WTC11 (cell line): ENCODE measurements around the gene LRRC1. TPM values are rescaled to one million over a fixed set of nuclear protein-coding genes. Genes with fewer than 3 reads are reported as not detected.

Source experiments
- ATAC-seq: fragments of 200-7000 bp; cut with Tn5 transposase; 2 replicates; pipeline ENCODE4 v1.10.0; 2021; ENCODE audit warnings: mild to moderate bottlenecking, moderate library complexity
- CTCF ChIA-PET: fragments of 300-600 bp; sonication (Branson Sonifier 250); formaldehyde crosslinking; loops from one replicate; lab custom pipeline; 2021; ENCODE audit warnings: antibody characterized with exemption; lab: Charles Lee
- POLR2A ChIA-PET: fragments of 350-600 bp; sonication (Branson Sonifier 250); formaldehyde crosslinking; loops from one replicate; lab custom pipeline; 2021; ENCODE audit warnings: antibody characterized with exemption; lab: Charles Lee
- DNase-seq: peaks from one replicate; pipeline ENCODE4 v3.0.0; 2021; ENCODE audit warnings: low spot score
- H3K27ac Mint-ChIP-seq: 2 replicates; pipeline ENCODE4 v1.8.0; 2021; ENCODE audit warnings: mixed read lengths
- H3K27me3 Mint-ChIP-seq: 2 replicates; pipeline ENCODE4 v1.8.0; 2021; ENCODE audit warnings: low read depth, mild to moderate bottlenecking, moderate library complexity, mixed read lengths
- H3K36me3 Mint-ChIP-seq: 2 replicates; pipeline ENCODE4 v1.8.0; 2021; ENCODE audit warnings: mixed read lengths
- H3K4me1 Mint-ChIP-seq: 2 replicates; pipeline ENCODE4 v1.8.0; 2022; ENCODE audit warnings: mixed read lengths
- H3K4me3 Mint-ChIP-seq: 2 replicates; pipeline ENCODE4 v1.8.0; 2021; ENCODE audit warnings: mild to moderate bottlenecking, moderate library complexity, mixed read lengths
- H3K9me3 Mint-ChIP-seq: 2 replicates; pipeline ENCODE4 v1.8.0; 2021; ENCODE audit warnings: mixed read lengths
- AFF4 ChIP-seq: sonication (generic); formaldehyde crosslinking; IDR thresholded peaks from 2 replicates; pipeline ENCODE4 v1.8.1; 2023; ENCODE audit warnings: mild to moderate bottlenecking, missing genetic modification reagents, borderline replicate concordance
- ATF1 ChIP-seq: sonication (generic); formaldehyde crosslinking; IDR thresholded peaks from 2 replicates; pipeline ENCODE4 v1.8.1; 2023; ENCODE audit warnings: mild to moderate bottlenecking, moderate library complexity, missing genetic modification reagents
- CREB1 ChIP-seq: sonication (generic); formaldehyde crosslinking; IDR thresholded peaks from 2 replicates; pipeline ENCODE4 v1.8.0; 2023; ENCODE audit warnings: mild to moderate bottlenecking, missing genetic modification reagents
- CTCF ChIP-seq: fragments of 200-600 bp; IDR thresholded peaks from 2 replicates; pipeline ENCODE4 v1.8.0; 2022; ENCODE audit warnings: antibody characterized with exemption
- GRHL2 ChIP-seq: fragments of 250-450 bp; sonication (Bioruptor Pico); IDR thresholded peaks from 2 replicates; pipeline ENCODE4 v1.8.0; 2022; ENCODE audit warnings: mild to moderate bottlenecking, moderate library complexity; ENCODE audit not compliant: insufficient replicate concordance, severe bottlenecking
- JUN ChIP-seq: sonication (generic); formaldehyde crosslinking; IDR thresholded peaks from 2 replicates; pipeline ENCODE4 v1.8.0; 2023; ENCODE audit warnings: mild to moderate bottlenecking, missing genetic modification reagents
- NFYB ChIP-seq: sonication (generic); formaldehyde crosslinking; conservative IDR thresholded peaks from 2 replicates; pipeline ENCODE4 v1.8.0; 2022; ENCODE audit warnings: low read depth, missing genetic modification reagents
- NR2C2 ChIP-seq: sonication (generic); formaldehyde crosslinking; IDR thresholded peaks from 2 replicates; pipeline ENCODE4 v1.8.0; 2022; ENCODE audit warnings: mild to moderate bottlenecking, missing genetic modification reagents
- PRRX2 ChIP-seq: fragments of 250-450 bp; sonication (Bioruptor Pico); IDR thresholded peaks from 2 replicates; pipeline ENCODE4 v1.8.0; 2021; ENCODE audit warnings: mild to moderate bottlenecking
- RELA ChIP-seq: sonication (generic); formaldehyde crosslinking; IDR thresholded peaks from 2 replicates; pipeline ENCODE4 v1.8.1; 2022; ENCODE audit warnings: missing genetic modification reagents, mild to moderate bottlenecking, borderline replicate concordance
- RORB ChIP-seq: fragments of 250-450 bp; sonication (Bioruptor Pico); IDR thresholded peaks from 2 replicates; pipeline ENCODE4 v1.9.0; 2021; ENCODE audit warnings: mild to moderate bottlenecking
- TEAD1 ChIP-seq: sonication (generic); formaldehyde crosslinking; IDR thresholded peaks from 2 replicates; pipeline ENCODE4 v1.8.0; 2022; ENCODE audit warnings: mild to moderate bottlenecking, missing genetic modification reagents
- TEAD4 ChIP-seq: sonication (generic); formaldehyde crosslinking; IDR thresholded peaks from 2 replicates; pipeline ENCODE4 v1.8.0; 2022; ENCODE audit warnings: mild to moderate bottlenecking, missing genetic modification reagents
- ZNF121 ChIP-seq: sonication (generic); formaldehyde crosslinking; IDR thresholded peaks from 2 replicates; pipeline ENCODE4 v1.8.0; 2023; ENCODE audit warnings: missing genetic modification reagents
- ZNF138 ChIP-seq: sonication (generic); formaldehyde crosslinking; conservative IDR thresholded peaks from 2 replicates; pipeline ENCODE4 v1.8.1; 2022; ENCODE audit warnings: mild to moderate bottlenecking, moderate library complexity, missing genetic modification reagents
- ZNF317 ChIP-seq: sonication (generic); formaldehyde crosslinking; IDR thresholded peaks from 2 replicates; pipeline ENCODE4 v1.8.1; 2023; ENCODE audit warnings: low read depth, mild to moderate bottlenecking, moderate library complexity, missing genetic modification reagents, borderline replicate concordance
- ZNF416 ChIP-seq: fragments of 250-450 bp; sonication (Bioruptor Pico); IDR thresholded peaks from 2 replicates; pipeline ENCODE4 v1.9.0; 2021; ENCODE audit warnings: mild to moderate bottlenecking, inconsistent platforms
- ZNF423 ChIP-seq: fragments of 250-450 bp; sonication (Bioruptor Pico); IDR thresholded peaks from 2 replicates; pipeline ENCODE4 v2.1.2; 2022; ENCODE audit warnings: mild to moderate bottlenecking, moderate library complexity
- ZNF512 ChIP-seq: sonication (generic); formaldehyde crosslinking; IDR thresholded peaks from 2 replicates; pipeline ENCODE4 v1.8.1; 2022; ENCODE audit warnings: missing genetic modification reagents, borderline replicate concordance
- total RNA-seq: library from RNA; stranded (reverse); gene quantifications from 3 replicates; pipeline ENCODE4 v1.2.3, GENCODE V29; 2021
- TF ChIP-seq, protein P1 (sequence below): fragments of 250-450 bp; sonication (Bioruptor Pico); IDR thresholded peaks from 2 replicates; pipeline ENCODE4 v2.1.2; 2022; ENCODE audit warnings: mild to moderate bottlenecking, moderate library complexity

LRRC1 gene
- total RNA-seq, 1 experiment from 2014 or later: 12.7 TPM

- CTCF ChIA-PET: interaction anchor here (1.0 to 2.5 kb wide), 3 partner anchors 79 to 95 kb away, joined by 3 to 9 read pairs (median 3); no protein-coding TSS in a partner anchor
- POLR2A ChIA-PET: interaction anchor here (0.7 to 1.2 kb wide), 2 partner anchors 18 to 79 kb away, joined by 3 to 5 read pairs; partner anchors contain the start of gene LRRC1
- H3K36me3 Mint-ChIP-seq: peaks cover 4% of the 10 kb centered on the region; the same call in 1 of the 2 replicates
Observed at GRCh38 chr6:53813801-53814200, 19.0 kb downstream of the LRRC1 start.

DNA sequence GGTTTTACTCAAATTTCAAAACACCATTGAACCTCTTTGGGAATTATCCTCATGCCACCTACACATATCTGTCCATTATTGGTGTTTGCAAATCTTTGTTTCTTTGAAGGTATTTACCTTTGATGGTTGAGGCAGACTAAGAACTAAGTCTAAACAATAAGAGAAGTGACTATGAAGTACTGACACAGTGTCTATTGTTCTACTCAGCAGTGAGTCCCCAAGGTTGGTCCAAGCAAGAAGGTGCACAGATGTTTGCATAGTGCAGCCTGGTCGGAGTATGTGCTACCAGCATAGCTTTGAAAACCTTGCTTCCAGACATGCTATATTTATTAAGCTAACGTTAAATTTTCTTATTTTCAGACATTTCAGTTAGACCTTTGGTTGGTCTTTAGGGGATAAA lies 19.5 kb downstream of the LRRC1 start:
- H3K4me3 Mint-ChIP-seq: no peak overlapping the region
- no peak for DNase-seq
- H3K9me3 Mint-ChIP-seq: no peaks in the 10 kb centered on the region
- ChIA-PET POLR2A (no interaction called here), CTCF (interaction anchor here (1.0 to 2.5 kb wide), 3 partner anchors 79 to 96 kb away, joined by 3 to 9 read pairs (median 3); no protein-coding TSS in a partner anchor)
- peaks cover 4% of the 10 kb centered on the region; the same call in 1 of the 2 replicates for H3K36me3 Mint-ChIP-seq
- no peak overlapping the region for H3K27ac Mint-ChIP-seq
- TF ChIP-seq ZNF416 (CRISPR knock-in tag) (no peak), CTCF (no peak), ZNF138 (no peak), NFYB (CRISPR knock-in tag) (no peak), ZNF317 (no peak), RELA (CRISPR knock-in tag) (no peak), CREB1 (CRISPR knock-in tag) (no peak), RORB (CRISPR knock-in tag) (no peak), GRHL2 (no peak), AFF4 (no peak)
- TF ChIP-seq, protein P1, sequence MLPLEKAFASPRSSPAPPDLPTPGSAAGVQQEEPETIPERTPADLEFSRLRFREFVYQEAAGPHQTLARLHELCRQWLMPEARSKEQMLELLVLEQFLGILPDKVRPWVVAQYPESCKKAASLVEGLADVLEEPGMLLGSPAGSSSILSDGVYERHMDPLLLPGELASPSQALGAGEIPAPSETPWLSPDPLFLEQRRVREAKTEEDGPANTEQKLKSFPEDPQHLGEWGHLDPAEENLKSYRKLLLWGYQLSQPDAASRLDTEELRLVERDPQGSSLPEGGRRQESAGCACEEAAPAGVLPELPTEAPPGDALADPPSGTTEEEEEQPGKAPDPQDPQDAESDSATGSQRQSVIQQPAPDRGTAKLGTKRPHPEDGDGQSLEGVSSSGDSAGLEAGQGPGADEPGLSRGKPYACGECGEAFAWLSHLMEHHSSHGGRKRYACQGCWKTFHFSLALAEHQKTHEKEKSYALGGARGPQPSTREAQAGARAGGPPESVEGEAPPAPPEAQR (CRISPR knock-in tag): no peak
- ATAC-seq: no peak
- H3K27me3 Mint-ChIP-seq: no peaks in the 10 kb centered on the region
- peaks cover 62% of the 10 kb centered on the region for H3K4me1 Mint-ChIP-seq

More at GRCh38 chr6:53813801-53814200, 19.0 kb downstream of the LRRC1 start:
- no peaks in the 10 kb centered on the region for H3K27me3 Mint-ChIP-seq
- DNase-seq (no peak), ATAC-seq (no peak)
- peaks cover 59% of the 10 kb centered on the region for H3K4me1 Mint-ChIP-seq
- no peaks in the 10 kb centered on the region for H3K9me3 Mint-ChIP-seq
- H3K4me3 Mint-ChIP-seq: no peak overlapping the region
- TF ChIP-seq ATF1 (CRISPR knock-in tag) (no peak), ZNF512 (no peak), NR2C2 (no peak), TEAD4 (CRISPR knock-in tag) (no peak), RORB (CRISPR knock-in tag) (no peak), RELA (CRISPR knock-in tag) (no peak), TEAD1 (no peak), ZNF121 (no peak), JUN (no peak), CREB1 (CRISPR knock-in tag) (no peak), ZNF423 (CRISPR knock-in tag) (no peak), PRRX2 (CRISPR knock-in tag) (no peak)
- H3K27ac Mint-ChIP-seq: no peak overlapping the region
